ENCODE measurements around the gene KCNN3. TPM values are rescaled to one million over a fixed set of nuclear protein-coding genes. Genes with fewer than 3 reads are reported as not detected.

The KCNN3 gene
- total RNA-seq, 1 donor from 2014 or later = 0.84 TPM

DNA sequence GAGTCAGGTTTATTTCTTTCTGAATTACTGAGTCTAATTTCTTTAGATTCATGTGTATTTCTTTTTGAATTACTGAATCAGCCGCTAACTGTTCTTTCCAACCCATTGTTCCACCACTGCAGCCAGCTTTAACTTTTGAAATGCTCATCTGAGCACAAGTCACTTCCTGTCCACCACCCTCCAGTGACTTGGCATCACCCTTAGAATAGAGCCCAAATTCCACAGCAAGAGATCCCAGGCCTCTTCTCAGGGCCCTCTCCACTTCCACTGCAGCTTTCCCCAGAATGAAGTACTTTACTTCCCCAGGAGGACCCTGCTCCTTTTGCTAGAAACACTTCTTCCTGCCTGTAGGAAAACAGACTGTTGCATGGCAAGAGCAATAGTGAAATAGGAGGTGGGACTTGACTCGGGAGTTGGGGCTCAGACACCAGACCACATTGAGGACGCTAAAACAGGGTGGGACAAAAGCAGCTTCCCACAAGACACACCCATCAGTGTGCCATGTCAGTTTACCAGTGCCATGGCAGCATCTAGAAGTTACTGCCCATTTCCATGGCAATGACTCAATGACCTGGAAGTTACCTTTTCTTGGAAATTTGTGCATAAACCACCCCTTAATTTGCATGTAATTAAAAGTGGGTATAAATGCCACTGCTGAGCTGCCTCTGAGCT, 205.6 kb downstream of the KCNN3 start:
- no peak overlapping the region for H3K4me3 Mint-ChIP-seq
- no peak for DNase-seq (ENCODE audit: low read depth, low spot score)
- peak overlapping the region; percentile 69 for H3K27ac Mint-ChIP-seq (ENCODE audit: unreplicated experiment)
- H3K36me3 Mint-ChIP-seq (ENCODE audit: low read depth) = no peaks in the 10 kb centered on the region
- no peaks in the 10 kb centered on the region for H3K4me1 Mint-ChIP-seq
- H3K27me3 Mint-ChIP-seq (ENCODE audit: low read depth) = peaks cover 3% of the 10 kb centered on the region
- TF ChIP-seq CTCF (conservative IDR thresholded peaks at IDR 0.05) = no peak
- H3K9me3 Mint-ChIP-seq = no peaks in the 10 kb centered on the region

GRCh38 chr1:154663471-154664060, 206.5 kb downstream of the KCNN3 start:
- no peak overlapping the region for H3K27ac Mint-ChIP-seq (ENCODE audit: unreplicated experiment)
- no peaks in the 10 kb centered on the region for H3K9me3 Mint-ChIP-seq

GRCh38 chr1:154661110-154661509, 209.0 kb downstream of the KCNN3 start:
- Mint-ChIP-seq H3K4me3 (no peak overlapping the region), H3K27me3 (ENCODE audit: low read depth) (peaks cover 27% of the 10 kb centered on the region), H3K9me3 (no peaks in the 10 kb centered on the region), H3K27ac (ENCODE audit: unreplicated experiment) (no peak overlapping the region), H3K36me3 (ENCODE audit: low read depth) (no peaks in the 10 kb centered on the region), H3K4me1 (no peaks in the 10 kb centered on the region)
- DNase-seq (ENCODE audit: low read depth, low spot score) = no peak
- TF ChIP-seq CTCF (conservative IDR thresholded peaks at IDR 0.05) = no peak

More at GRCh38 chr1:154663471-154664060, 206.5 kb downstream of the KCNN3 start:
- H3K4me3 Mint-ChIP-seq = no peak overlapping the region
- DNase-seq (ENCODE audit: low read depth, low spot score) = no peak
- H3K27me3 Mint-ChIP-seq (ENCODE audit: low read depth) = peaks cover 8% of the 10 kb centered on the region
- TF ChIP-seq CTCF (conservative IDR thresholded peaks at IDR 0.05) = no peak
- H3K36me3 Mint-ChIP-seq (ENCODE audit: low read depth) = no peaks in the 10 kb centered on the region
- H3K4me1 Mint-ChIP-seq = no peaks in the 10 kb centered on the region

DNA sequence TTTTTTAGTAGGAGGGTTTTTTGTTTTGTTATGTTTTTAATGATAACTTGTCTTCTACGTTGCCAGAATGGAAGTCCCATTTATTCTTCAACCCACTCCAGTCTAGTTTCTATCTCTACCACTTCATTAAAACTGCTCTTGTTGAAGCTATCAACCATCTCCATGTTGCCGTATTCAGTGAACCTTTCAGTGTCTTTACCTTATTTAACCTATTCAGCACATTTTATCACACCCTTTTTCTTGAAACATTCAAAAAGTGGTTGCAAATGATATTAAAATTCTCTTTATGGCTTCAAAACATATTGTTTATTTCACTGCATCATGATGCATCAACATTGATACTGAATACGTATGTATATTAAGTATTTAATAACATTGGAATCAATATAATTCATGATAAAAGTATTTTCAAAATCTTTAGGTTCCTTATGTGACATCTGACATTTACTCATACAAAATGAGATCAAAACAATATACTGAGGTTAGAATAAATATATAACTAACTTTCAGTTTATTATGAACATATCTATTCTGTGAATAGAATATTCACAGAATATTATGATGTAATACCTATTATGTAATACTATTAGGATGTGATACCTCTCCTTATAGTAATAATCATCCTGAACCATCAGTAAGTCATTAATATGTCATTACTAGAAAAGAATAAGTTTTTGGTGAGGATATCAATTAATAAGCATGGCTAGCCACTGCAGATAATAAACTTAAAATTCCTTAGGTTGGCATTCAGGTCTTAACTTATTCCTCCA, 210.1 kb downstream of the KCNN3 start:
- Mint-ChIP-seq H3K9me3 (no peaks in the 10 kb centered on the region), H3K4me3 (no peak overlapping the region), H3K27me3 (ENCODE audit: low read depth) (peaks cover 33% of the 10 kb centered on the region), H3K36me3 (ENCODE audit: low read depth) (no peaks in the 10 kb centered on the region), H3K4me1 (no peaks in the 10 kb centered on the region), H3K27ac (ENCODE audit: unreplicated experiment) (no peak overlapping the region)
- DNase-seq (ENCODE audit: low read depth, low spot score) = no peak
- no peak for TF ChIP-seq CTCF (conservative IDR thresholded peaks at IDR 0.05)

GRCh38 chr1:154657556-154657955, 212.5 kb downstream of the KCNN3 start:
- H3K4me1 Mint-ChIP-seq = no peaks in the 10 kb centered on the region
- H3K36me3 Mint-ChIP-seq (ENCODE audit: low read depth) = no peaks in the 10 kb centered on the region
- no peak for TF ChIP-seq CTCF (conservative IDR thresholded peaks at IDR 0.05)
- H3K27ac Mint-ChIP-seq (ENCODE audit: unreplicated experiment) = no peak overlapping the region
- H3K4me3 Mint-ChIP-seq = no peak overlapping the region
- peaks cover 47% of the 10 kb centered on the region for H3K27me3 Mint-ChIP-seq (ENCODE audit: low read depth)
- no peak for DNase-seq (ENCODE audit: low read depth, low spot score)
- H3K9me3 Mint-ChIP-seq = no peaks in the 10 kb centered on the region

Measured in neural crest cell (in vitro differentiated cells).